PC-3 (cell line): ENCODE data around the gene RTF1. TPM values are rescaled to one million over a fixed set of nuclear protein-coding genes. Genes with fewer than 3 reads are reported as not detected.
A peak's percentile ranks its signal among the peaks of the same experiment; 100 is the strongest.

Experiments
- ATAC-seq: fragments of 200-7000 bp; cut with Tn5 transposase; 2 replicates; pipeline ENCODE4 v1.9.1; 2020; ENCODE audit warnings: mild to moderate bottlenecking, moderate library complexity
- BruUV-seq: library from RNA; stranded (reverse); fragments of 400-500 nt; replicated peaks from 2 replicates; lab custom pipeline; 2021; lab: Mats Ljungman, UMichigan
- CTCF ChIA-PET: fragments of 300-600 bp; sonication (Branson Sonifier 250); formaldehyde crosslinking; loops from one replicate; lab custom pipeline; 2022; ENCODE audit warnings: antibody characterized with exemption; lab: Charles Lee
- POLR2A ChIA-PET: fragments of 300-600 bp; sonication (Branson Sonifier 250); formaldehyde crosslinking; loops from one replicate; lab custom pipeline; 2022; ENCODE audit warnings: antibody characterized with exemption; ENCODE audit not compliant: unreplicated experiment; lab: Charles Lee
- DNase-seq: peaks from one replicate; pipeline ENCODE4 v3.0.0-alpha.2; 2015
- H2AFZ ChIP-seq: fragments of 300-600 bp; sonication (generic); 2 replicates; pipeline ENCODE4 v1.6.0; 2016; ENCODE audit warnings: antibody characterized with exemption, low read length
- H3F3A ChIP-seq: fragments of 300-600 bp; sonication (generic); one replicate; pipeline ENCODE4 v1.6.0; 2017; ENCODE audit warnings: antibody characterized with exemption, low read length, control low read depth, mild to moderate bottlenecking; ENCODE audit not compliant: unreplicated experiment
- H3K27ac ChIP-seq: fragments of 300-600 bp; sonication (generic); 2 replicates; pipeline ENCODE4 v1.5.1; 2016; ENCODE audit warnings: mild to moderate bottlenecking, low read length
- H3K27me3 ChIP-seq: fragments of 300-600 bp; sonication (generic); 2 replicates; pipeline ENCODE4 v1.6.1; 2016; ENCODE audit warnings: low read length, mixed read lengths
- H3K36me3 ChIP-seq: fragments of 300-600 bp; sonication (generic); 2 replicates; pipeline ENCODE4 v1.6.1; 2016; ENCODE audit warnings: low read depth, mixed run types, low read length, mixed read lengths
- H3K4me1 ChIP-seq: fragments of 300-600 bp; sonication (generic); 2 replicates; pipeline ENCODE4 v1.5.1; 2016; ENCODE audit warnings: low read length; ENCODE audit not compliant: insufficient read depth
- H3K4me2 ChIP-seq: fragments of 300-600 bp; sonication (generic); 2 replicates; pipeline ENCODE4 v1.6.0; 2016; ENCODE audit warnings: low read length
- H3K4me3 ChIP-seq: fragments of 300-600 bp; sonication (generic); 2 replicates; pipeline ENCODE4 v1.5.1; 2016; ENCODE audit warnings: mild to moderate bottlenecking, low read length, mixed read lengths
- H3K79me2 ChIP-seq: fragments of 300-600 bp; sonication (generic); 2 replicates; pipeline ENCODE4 v1.6.1; 2017; ENCODE audit warnings: low read length, mixed read lengths
- H3K9ac ChIP-seq: fragments of 300-600 bp; sonication (generic); 2 replicates; pipeline ENCODE4 v1.6.0; 2016; ENCODE audit warnings: mild to moderate bottlenecking, low read length
- H3K9me2 ChIP-seq: fragments of 300-600 bp; sonication (generic); replicated peaks from 2 replicates; pipeline ENCODE4 v1.6.1; 2016; ENCODE audit warnings: mixed run types, low read length, mixed read lengths
- H3K9me3 ChIP-seq: fragments of 300-600 bp; sonication (generic); 2 replicates; pipeline ENCODE4 v1.6.1; 2016; ENCODE audit warnings: low read length, mixed read lengths
- H4K20me1 ChIP-seq: fragments of 300-600 bp; sonication (generic); 2 replicates; pipeline ENCODE4 v1.6.1; 2016; ENCODE audit warnings: low read length, mixed read lengths
- CTCF ChIP-seq: fragments of 300-600 bp; sonication (generic); conservative IDR thresholded peaks from 2 replicates; pipeline ENCODE4 v1.5.1; 2017; ENCODE audit warnings: antibody characterized with exemption, low read depth, mild to moderate bottlenecking, low read length
- EZH2 ChIP-seq: fragments of 300-600 bp; sonication (generic); IDR thresholded peaks from one replicate; pipeline ENCODE4 v1.6.1; 2017; ENCODE audit warnings: antibody characterized with exemption, mild to moderate bottlenecking, low read length; ENCODE audit not compliant: unreplicated experiment
- EZH2phosphoT487 ChIP-seq: fragments of 300-600 bp; sonication (generic); IDR thresholded peaks from 2 replicates; pipeline ENCODE4 v1.6.1; 2018; ENCODE audit warnings: mild to moderate bottlenecking, antibody characterized with exemption, low read length, borderline replicate concordance
- intact Hi-C: fragments of 100-400 bp; cut with micrococcal nuclease; formaldehyde crosslinking; loops from 2 replicates; pipeline ENCODE4 v1.9.0; 2023
- total RNA-seq: library from RNA; depleted of rRNA; stranded (reverse); fragments of >200 nt; gene quantifications from 2 replicates; pipeline ENCODE4 v1.2.3, GENCODE V29; 2014

RTF1 gene
- total RNA-seq, 1 experiment from 2014 or later, result 20.2 TPM

- TF ChIP-seq EZH2phosphoT487 (no peak), CTCF (no peak), EZH2 (no peak)
- H3K4me1 ChIP-seq, result peaks cover 19% of the 10 kb centered on the region
- ChIA-PET POLR2A (no interaction called here), CTCF (interaction anchor here (0.7 kb wide), 1 partner anchor 21 kb away, joined by 3 read pairs; no protein-coding TSS in a partner anchor)
- H3K9ac ChIP-seq, result peak overlapping the region; percentile 94
- H3F3A ChIP-seq, result no peaks in the 10 kb centered on the region
- TSS peak; percentile 45 for BruUV-seq
- H3K9me3 ChIP-seq, result no peaks in the 10 kb centered on the region
- DNase-seq (peak; percentile 8), ATAC-seq (peak; percentile 44)
- H3K27me3 ChIP-seq, result no peaks in the 10 kb centered on the region
- peak overlapping the region; percentile 91 for H3K4me3 ChIP-seq
- H2AFZ ChIP-seq, result peak overlapping the region; percentile 57; the same call in 1 of the 2 replicates
- intact Hi-C loops, result no loop called here
- peaks cover 24% of the 10 kb centered on the region for H4K20me1 ChIP-seq
- H3K36me3 ChIP-seq, result no peaks in the 10 kb centered on the region
- no peak overlapping the region for H3K27ac ChIP-seq
- peaks cover 70% of the 10 kb centered on the region for H3K79me2 ChIP-seq
- peak overlapping the region; percentile 96 for H3K4me2 ChIP-seq
- H3K9me2 ChIP-seq, result no peaks in the 10 kb centered on the region
Observed at GRCh38 chr15:41417418-41418195, 712 bp downstream of the RTF1 start.

GRCh38 chr15:41423979-41424659 lies 7.2 kb downstream of the RTF1 start:
- intact Hi-C loops, result no loop called here
- Histone ChIP-seq H3K27me3 (no peaks in the 10 kb centered on the region), H3K4me3 (no peak overlapping the region), H3K36me3 (0 out of 2 replicates have a peak, but pooled peaks cover 2% of the 10 kb centered on the region), H3K9me3 (no peaks in the 10 kb centered on the region), H3K9ac (no peak overlapping the region), H3K9me2 (no peaks in the 10 kb centered on the region), H4K20me1 (peaks cover 18% of the 10 kb centered on the region), H3K4me1 (peaks cover 6% of the 10 kb centered on the region), H3K4me2 (no peak overlapping the region), H3K27ac (no peak overlapping the region), H3F3A (no peaks in the 10 kb centered on the region), H3K79me2 (peaks cover 85% of the 10 kb centered on the region), H2AFZ (no peak overlapping the region)
- ChIA-PET CTCF (no interaction called here), POLR2A (no interaction called here)
- no peak for DNase-seq
- no peak for ATAC-seq
- BruUV-seq, result no TSS peak
- TF ChIP-seq EZH2 (no peak), EZH2phosphoT487 (no peak), CTCF (no peak)
